ENCODE measurements around the gene ACSS1.

Gene ACSS1

GRCh38 chr20:24979036-24979960 lies 78.6 kb downstream of the ACSS1 start:
- TF ChIP-seq ZC3H10 (CRISPR knock-in tag; IDR thresholded peaks at IDR 0.05) = no peak
- no peak for TF ChIP-seq ESRRG (CRISPR knock-in tag; IDR thresholded peaks at IDR 0.05)
- TF ChIP-seq, protein P1, sequence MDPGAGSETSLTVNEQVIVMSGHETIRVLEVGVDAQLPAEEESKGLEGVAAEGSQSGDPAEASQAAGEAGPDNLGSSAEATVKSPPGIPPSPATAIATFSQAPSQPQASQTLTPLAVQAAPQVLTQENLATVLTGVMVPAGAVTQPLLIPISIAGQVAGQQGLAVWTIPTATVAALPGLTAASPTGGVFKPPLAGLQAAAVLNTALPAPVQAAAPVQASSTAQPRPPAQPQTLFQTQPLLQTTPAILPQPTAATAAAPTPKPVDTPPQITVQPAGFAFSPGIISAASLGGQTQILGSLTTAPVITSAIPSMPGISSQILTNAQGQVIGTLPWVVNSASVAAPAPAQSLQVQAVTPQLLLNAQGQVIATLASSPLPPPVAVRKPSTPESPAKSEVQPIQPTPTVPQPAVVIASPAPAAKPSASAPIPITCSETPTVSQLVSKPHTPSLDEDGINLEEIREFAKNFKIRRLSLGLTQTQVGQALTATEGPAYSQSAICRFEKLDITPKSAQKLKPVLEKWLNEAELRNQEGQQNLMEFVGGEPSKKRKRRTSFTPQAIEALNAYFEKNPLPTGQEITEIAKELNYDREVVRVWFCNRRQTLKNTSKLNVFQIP (CRISPR knock-in tag; IDR thresholded peaks at IDR 0.05; ENCODE audit: borderline replicate concordance, low read depth) = no peak
- no peak for TF ChIP-seq ZNF8 (CRISPR knock-in tag; IDR thresholded peaks at IDR 0.05)
- TF ChIP-seq ZNF565 (CRISPR knock-in tag; conservative IDR thresholded peaks at IDR 0.05; ENCODE audit: low read depth) = no peak
- TF ChIP-seq, protein P2, sequence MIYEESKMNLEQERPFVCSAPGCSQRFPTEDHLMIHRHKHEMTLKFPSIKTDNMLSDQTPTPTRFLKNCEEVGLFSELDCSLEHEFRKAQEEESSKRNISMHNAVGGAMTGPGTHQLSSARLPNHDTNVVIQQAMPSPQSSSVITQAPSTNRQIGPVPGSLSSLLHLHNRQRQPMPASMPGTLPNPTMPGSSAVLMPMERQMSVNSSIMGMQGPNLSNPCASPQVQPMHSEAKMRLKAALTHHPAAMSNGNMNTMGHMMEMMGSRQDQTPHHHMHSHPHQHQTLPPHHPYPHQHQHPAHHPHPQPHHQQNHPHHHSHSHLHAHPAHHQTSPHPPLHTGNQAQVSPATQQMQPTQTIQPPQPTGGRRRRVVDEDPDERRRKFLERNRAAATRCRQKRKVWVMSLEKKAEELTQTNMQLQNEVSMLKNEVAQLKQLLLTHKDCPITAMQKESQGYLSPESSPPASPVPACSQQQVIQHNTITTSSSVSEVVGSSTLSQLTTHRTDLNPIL (CRISPR knock-in tag; IDR thresholded peaks at IDR 0.05; ENCODE audit: low read depth) = no peak
- no peak for TF ChIP-seq SNAI2 (CRISPR knock-in tag; IDR thresholded peaks at IDR 0.05)
- TF ChIP-seq CSRNP3 (CRISPR knock-in tag; IDR thresholded peaks at IDR 0.05) = no peak
- no peak for TF ChIP-seq RARB (CRISPR knock-in tag; IDR thresholded peaks at IDR 0.05)
- TF ChIP-seq, protein P3, sequence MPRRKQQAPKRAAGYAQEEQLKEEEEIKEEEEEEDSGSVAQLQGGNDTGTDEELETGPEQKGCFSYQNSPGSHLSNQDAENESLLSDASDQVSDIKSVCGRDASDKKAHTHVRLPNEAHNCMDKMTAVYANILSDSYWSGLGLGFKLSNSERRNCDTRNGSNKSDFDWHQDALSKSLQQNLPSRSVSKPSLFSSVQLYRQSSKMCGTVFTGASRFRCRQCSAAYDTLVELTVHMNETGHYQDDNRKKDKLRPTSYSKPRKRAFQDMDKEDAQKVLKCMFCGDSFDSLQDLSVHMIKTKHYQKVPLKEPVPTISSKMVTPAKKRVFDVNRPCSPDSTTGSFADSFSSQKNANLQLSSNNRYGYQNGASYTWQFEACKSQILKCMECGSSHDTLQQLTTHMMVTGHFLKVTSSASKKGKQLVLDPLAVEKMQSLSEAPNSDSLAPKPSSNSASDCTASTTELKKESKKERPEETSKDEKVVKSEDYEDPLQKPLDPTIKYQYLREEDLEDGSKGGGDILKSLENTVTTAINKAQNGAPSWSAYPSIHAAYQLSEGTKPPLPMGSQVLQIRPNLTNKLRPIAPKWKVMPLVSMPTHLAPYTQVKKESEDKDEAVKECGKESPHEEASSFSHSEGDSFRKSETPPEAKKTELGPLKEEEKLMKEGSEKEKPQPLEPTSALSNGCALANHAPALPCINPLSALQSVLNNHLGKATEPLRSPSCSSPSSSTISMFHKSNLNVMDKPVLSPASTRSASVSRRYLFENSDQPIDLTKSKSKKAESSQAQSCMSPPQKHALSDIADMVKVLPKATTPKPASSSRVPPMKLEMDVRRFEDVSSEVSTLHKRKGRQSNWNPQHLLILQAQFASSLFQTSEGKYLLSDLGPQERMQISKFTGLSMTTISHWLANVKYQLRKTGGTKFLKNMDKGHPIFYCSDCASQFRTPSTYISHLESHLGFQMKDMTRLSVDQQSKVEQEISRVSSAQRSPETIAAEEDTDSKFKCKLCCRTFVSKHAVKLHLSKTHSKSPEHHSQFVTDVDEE (CRISPR knock-in tag; IDR thresholded peaks at IDR 0.05) = no peak
- ATAC-seq = no peak

DNA sequence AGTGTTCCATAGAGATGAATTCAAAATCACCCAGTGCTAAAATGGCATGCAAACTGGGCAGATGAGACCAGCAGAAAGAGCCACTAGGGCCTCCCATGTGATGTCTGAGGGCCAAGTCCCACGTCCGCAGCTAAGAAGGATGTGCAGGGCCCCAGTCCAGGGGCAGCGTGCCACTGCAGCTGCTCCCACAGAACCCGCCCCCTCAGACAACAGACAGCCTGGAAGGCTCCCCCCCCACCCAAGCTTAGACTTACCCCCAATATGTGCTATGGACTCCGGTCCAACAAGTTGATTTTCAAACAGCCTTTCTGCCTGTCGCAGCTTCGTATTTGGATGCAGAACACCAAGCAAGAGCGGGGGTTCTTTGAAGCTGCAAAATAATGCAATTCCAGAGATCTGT lies 79.4 kb downstream of the ACSS1 start:
- ATAC-seq = no peak
- no peak for TF ChIP-seq ISL1 (CRISPR knock-in tag; IDR thresholded peaks at IDR 0.05)
- TF ChIP-seq, protein P1 (CRISPR knock-in tag; IDR thresholded peaks at IDR 0.05; ENCODE audit: borderline replicate concordance, low read depth) = no peak
- TF ChIP-seq ARNTL (CRISPR knock-in tag; IDR thresholded peaks at IDR 0.05; ENCODE audit: borderline replicate concordance, low read depth) = no peak
- TF ChIP-seq TCF4 (CRISPR knock-in tag; IDR thresholded peaks at IDR 0.05; ENCODE audit: borderline replicate concordance) = no peak
- no peak for TF ChIP-seq SNAI2 (CRISPR knock-in tag; IDR thresholded peaks at IDR 0.05)
- no peak for TF ChIP-seq CSRNP3 (CRISPR knock-in tag; IDR thresholded peaks at IDR 0.05)
- TF ChIP-seq TOX (CRISPR knock-in tag; IDR thresholded peaks at IDR 0.05; ENCODE audit: borderline replicate concordance) = no peak
- TF ChIP-seq ZNF565 (CRISPR knock-in tag; conservative IDR thresholded peaks at IDR 0.05; ENCODE audit: low read depth) = no peak
- no peak for TF ChIP-seq GLIS3 (CRISPR knock-in tag; IDR thresholded peaks at IDR 0.05)

DNA sequence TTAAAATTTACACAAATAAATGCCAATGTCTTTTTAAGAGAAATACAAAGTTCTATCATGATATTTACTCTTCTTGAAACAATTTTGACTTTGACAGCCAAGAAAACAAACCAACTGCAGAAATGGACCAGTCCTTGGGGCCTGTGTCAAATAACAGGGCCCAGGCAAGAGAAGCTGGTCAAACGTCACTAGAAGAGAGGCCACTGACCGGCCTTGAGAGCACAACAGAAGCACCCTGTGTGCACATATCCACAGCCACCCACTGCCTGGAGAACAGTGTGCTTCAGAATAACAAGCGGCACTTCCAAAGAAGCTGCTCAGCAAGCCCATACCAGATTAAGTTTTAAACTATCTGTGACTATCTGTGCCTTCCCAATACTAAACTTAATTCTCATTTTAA lies 80.1 kb downstream of the ACSS1 start:
- ATAC-seq = no peak
- TF ChIP-seq ZFP30 (CRISPR knock-in tag; IDR thresholded peaks at IDR 0.05) (no peak), GLIS3 (CRISPR knock-in tag; IDR thresholded peaks at IDR 0.05) (no peak), RARB (CRISPR knock-in tag; IDR thresholded peaks at IDR 0.05) (no peak), TOX (CRISPR knock-in tag; IDR thresholded peaks at IDR 0.05; ENCODE audit: borderline replicate concordance) (no peak)

All from SK-N-SH treated with all-trans-retinoic acid at 6 μM for 48 hours (cell line).